HepG2 (cell line): Measurements from ENCODE around the gene AQP7. TPM values are rescaled to one million over a fixed set of nuclear protein-coding genes. Genes with fewer than 3 reads are reported as not detected.

ENCODE experiments used
- CREB1 ChIP-seq, 2 experiments: fragments of 450-650 bp in 1 of 2; IDR thresholded peaks; 2 replicates each; pipeline ENCODE4 v1.6.1; 2016 to 2017; ENCODE audit warnings: control low read depth in 1 of 2, mild to moderate bottlenecking in 1 of 2, missing compliant biosample characterization in 1 of 2, missing genetic modification characterization in 1 of 2
- CREBL2 ChIP-seq: sonication (generic); formaldehyde crosslinking; IDR thresholded peaks from 2 replicates; pipeline ENCODE4 v1.8.1; 2023; ENCODE audit warnings: missing genetic modification reagents, mild to moderate bottlenecking, borderline replicate concordance
- HDAC2 ChIP-seq: sonication (generic); formaldehyde crosslinking; IDR thresholded peaks from 2 replicates; pipeline ENCODE4 v1.4.0; 2020; ENCODE audit warnings: missing genetic modification reagents
- HNF4G ChIP-seq, 2 experiments: sonication (generic) in 1 of 2; formaldehyde crosslinking in 1 of 2; IDR thresholded peaks; 2 replicates each; pipeline versions ENCODE4 v1.4.0 to v1.6.1; 2011 to 2020; ENCODE audit warnings: borderline replicate concordance in 2 of 2, low read depth in 2 of 2, mild to moderate bottlenecking in 2 of 2, low read length in 1 of 2, missing genetic modification reagents in 1 of 2, moderate library complexity in 1 of 2
- JUND ChIP-seq: sonication (generic); formaldehyde crosslinking; IDR thresholded peaks from 2 replicates; pipeline ENCODE4 v1.8.0; 2022; ENCODE audit warnings: mild to moderate bottlenecking, missing genetic modification reagents
- KLF16 ChIP-seq, 2 experiments: sonication (generic) in 1 of 2; formaldehyde crosslinking in 1 of 2; IDR thresholded peaks; 2 replicates each; pipeline versions ENCODE4 v1.6.1 to v1.8.0; 2016 to 2023; ENCODE audit warnings: missing genetic modification reagents in 2 of 2, missing compliant biosample characterization in 1 of 2
- NR2F6 ChIP-seq, 2 experiments: IDR thresholded peaks; 2 replicates each; pipeline ENCODE4 v1.6.1; 2016; ENCODE audit warnings: antibody characterized with exemption in 1 of 2, mild to moderate bottlenecking in 1 of 2
- NRL ChIP-seq: sonication (generic); formaldehyde crosslinking; IDR thresholded peaks from 2 replicates; pipeline ENCODE4 v1.5.0; 2020; ENCODE audit warnings: missing genetic modification reagents, mild to moderate bottlenecking, moderate library complexity, borderline replicate concordance
- RBM39 ChIP-seq: fragments of 200-400 bp; formaldehyde crosslinking; IDR thresholded peaks from one replicate; pipeline ENCODE4 v1.6.1; 2018; ENCODE audit warnings: antibody characterized with exemption, mild to moderate bottlenecking, low read depth, low read length; ENCODE audit not compliant: poor library complexity, severe bottlenecking
- RXRB ChIP-seq: IDR thresholded peaks from 2 replicates; pipeline ENCODE4 v1.6.1; 2016; ENCODE audit warnings: borderline replicate concordance, missing genetic modification reagents, missing compliant biosample characterization
- SALL2 ChIP-seq: sonication (generic); formaldehyde crosslinking; IDR thresholded peaks from 2 replicates; pipeline ENCODE4 v1.8.1; 2023; ENCODE audit warnings: mild to moderate bottlenecking, missing genetic modification reagents, inconsistent platforms
- SOX6 ChIP-seq, 2 experiments: fragments of 450-650 bp in 1 of 2; sonication (generic) in 1 of 2; formaldehyde crosslinking in 1 of 2; IDR thresholded peaks; 2 replicates each; pipeline versions ENCODE4 v1.4.0 to v1.6.1; 2017 to 2020; ENCODE audit warnings: antibody characterized with exemption in 1 of 2, mild to moderate bottlenecking in 1 of 2, missing genetic modification reagents in 1 of 2
- SPEN ChIP-seq: sonication (generic); formaldehyde crosslinking; IDR thresholded peaks from 2 replicates; pipeline ENCODE4 v1.5.1; 2020; ENCODE audit warnings: low read depth, mild to moderate bottlenecking, missing genetic modification reagents
- THAP11 ChIP-seq: IDR thresholded peaks from 2 replicates; pipeline ENCODE4 v1.6.1; 2016; ENCODE audit warnings: missing biosample characterization, missing genetic modification reagents
- U2AF1 ChIP-seq: fragments of 200-400 bp; formaldehyde crosslinking; optimal IDR thresholded peaks from 2 replicates; pipeline ENCODE3; 2017; ENCODE audit warnings: mild to moderate bottlenecking, low read depth, low read length
- YEATS2 ChIP-seq: sonication (generic); formaldehyde crosslinking; IDR thresholded peaks from 2 replicates; pipeline ENCODE4 v1.4.0; 2020; ENCODE audit warnings: missing genetic modification reagents, borderline replicate concordance
- ZBTB7A ChIP-seq: sonication (generic); formaldehyde crosslinking; IDR thresholded peaks from 2 replicates; pipeline ENCODE4 v1.8.0; 2022; ENCODE audit warnings: mild to moderate bottlenecking, missing genetic modification reagents
- ZNF282 ChIP-seq: fragments of 450-650 bp; IDR thresholded peaks from 2 replicates; pipeline ENCODE4 v1.6.1; 2018; ENCODE audit not compliant: partially characterized antibody
- ZNF33B ChIP-seq: sonication (generic); formaldehyde crosslinking; IDR thresholded peaks from 2 replicates; pipeline ENCODE4 v1.5.1; 2020; ENCODE audit warnings: mild to moderate bottlenecking, missing genetic modification reagents
- ZNF564 ChIP-seq: sonication (generic); formaldehyde crosslinking; IDR thresholded peaks from 2 replicates; pipeline ENCODE4 v1.8.1; 2023; ENCODE audit warnings: mild to moderate bottlenecking, missing genetic modification reagents
- ZNF646 ChIP-seq: sonication (generic); formaldehyde crosslinking; IDR thresholded peaks from 2 replicates; pipeline ENCODE4 v1.9.0; 2021; ENCODE audit warnings: mild to moderate bottlenecking, missing genetic modification reagents
- polyA plus RNA-seq, 8 experiments: library from polyadenylated mRNA; depleted of rRNA in 3 of 8; stranded (reverse) in 7 of 8; unstranded in 1 of 8; fragments of >200 nt; fragmentation: Illumina TruSeq in 4 of 8; extraction: Trizol in 4 of 8; gene quantifications; 2 replicates each; pipeline versions ENCODE4 v1.2.1 to v1.2.3, GENCODE V29; 2011 to 2016; ENCODE audit warnings: low read depth in 4 of 8, missing spikeins in 1 of 8, mixed read lengths in 1 of 8; ENCODE audit not compliant: insufficient read depth in 1 of 8
- total RNA-seq, 5 experiments: library from RNA; depleted of rRNA; stranded (reverse); fragments of >200 nt; fragmentation: Illumina TruSeq; extraction: Trizol; gene quantifications; 2 replicates each; pipeline ENCODE4 v1.2.3, GENCODE V29; 2016; ENCODE audit warnings: low read depth in 1 of 5
- TF ChIP-seq, protein P1 (sequence below): sonication (generic); formaldehyde crosslinking; IDR thresholded peaks from 2 replicates; pipeline ENCODE4 v1.4.0; 2020; ENCODE audit warnings: low read depth, mild to moderate bottlenecking, missing genetic modification reagents

AQP7 gene
- total and polyA plus RNA-seq, 2 of the 13 experiments (the other 11 are each of a cell fraction or from before 2014, with no cell fraction given) = 1.9 to 2.1 TPM

- TF ChIP-seq HNF4G (IDR thresholded peaks at IDR 0.05; ENCODE audit: borderline replicate concordance, low read depth, low read length) (peak; percentile 84), HNF4G (CRISPR knock-in tag; IDR thresholded peaks at IDR 0.05; ENCODE audit: borderline replicate concordance, low read depth) (peak; percentile 84; the same call in 1 of the 2 replicates), ZBTB7A (CRISPR knock-in tag) (peak; percentile 73; the same call in 1 of the 2 replicates), CREBL2 (CRISPR knock-in tag) (no peak), ZNF33B (peak; percentile 87; the same call in 1 of the 2 replicates), YEATS2 (CRISPR knock-in tag) (peak; percentile 88; the same call in 1 of the 2 replicates), SALL2 (CRISPR knock-in tag) (peak; percentile 71; the same call in 1 of the 2 replicates), THAP11 (peak; percentile 85), RXRB (CRISPR knock-in tag) (peak; percentile 98), ZNF564 (CRISPR knock-in tag) (peak; percentile 91; the same call in 1 of the 2 replicates), CREB1 (IDR thresholded peaks at IDR 0.05) (peak; percentile 89), CREB1 (CRISPR knock-in tag; IDR thresholded peaks at IDR 0.05) (peak; percentile 94), ZNF282 (no peak), SPEN (CRISPR knock-in tag) (peak; percentile 87), ZNF646 (CRISPR knock-in tag) (no peak), NRL (CRISPR knock-in tag) (peak; percentile 73; the same call in 1 of the 2 replicates), KLF16 (CRISPR knock-in tag; IDR thresholded peaks at IDR 0.05) (peak in 1 of 2 experiments; percentile 93; a peak in 2 of 4 replicates), SOX6 (IDR thresholded peaks at IDR 0.05) (no peak), SOX6 (CRISPR knock-in tag; IDR thresholded peaks at IDR 0.05) (peak; percentile 100), RBM39 (peak; percentile 62), U2AF1 (peak; percentile 72), NR2F6 (IDR thresholded peaks at IDR 0.05) (peak; percentile 90), NR2F6 (CRISPR knock-in tag; IDR thresholded peaks at IDR 0.05) (peak; percentile 93), JUND (CRISPR knock-in tag) (peak; percentile 87), HDAC2 (CRISPR knock-in tag) (peak; percentile 99)
- TF ChIP-seq, protein P1, sequence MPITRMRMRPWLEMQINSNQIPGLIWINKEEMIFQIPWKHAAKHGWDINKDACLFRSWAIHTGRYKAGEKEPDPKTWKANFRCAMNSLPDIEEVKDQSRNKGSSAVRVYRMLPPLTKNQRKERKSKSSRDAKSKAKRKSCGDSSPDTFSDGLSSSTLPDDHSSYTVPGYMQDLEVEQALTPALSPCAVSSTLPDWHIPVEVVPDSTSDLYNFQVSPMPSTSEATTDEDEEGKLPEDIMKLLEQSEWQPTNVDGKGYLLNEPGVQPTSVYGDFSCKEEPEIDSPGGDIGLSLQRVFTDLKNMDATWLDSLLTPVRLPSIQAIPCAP = no peak
Observed at GRCh38 chr9:33415501-33416038, 13.2 kb upstream of the AQP7 start (continued).
